IPS DF 6.9 (cell line): ENCODE measurements around the gene TMEM247.

ENCODE experiments used
- DNase-seq: peaks from one replicate; pipeline ENCODE4 v3.0.0-alpha.2; 2013; ENCODE audit warnings: low read depth, low spot score
- H3K27ac ChIP-seq: one replicate; pipeline ENCODE4 v1.5.1; 2013; ENCODE audit warnings: low read length, control low read depth
- H3K27me3 ChIP-seq: 2 replicates; pipeline ENCODE4 v1.6.1; 2013; ENCODE audit warnings: mild to moderate bottlenecking, low read length; ENCODE audit not compliant: control insufficient read depth, insufficient read depth
- H3K36me3 ChIP-seq: 2 replicates; pipeline ENCODE4 v1.6.1; 2013; ENCODE audit warnings: low read length; ENCODE audit not compliant: control insufficient read depth, insufficient read depth
- H3K4me1 ChIP-seq: 2 replicates; pipeline ENCODE4 v1.6.1; 2013; ENCODE audit warnings: low read length; ENCODE audit not compliant: control insufficient read depth, insufficient read depth
- H3K4me3 ChIP-seq: 2 replicates; pipeline ENCODE4 v1.5.1; 2013; ENCODE audit warnings: mild to moderate bottlenecking, low read length
- H3K9me3 ChIP-seq: 2 replicates; pipeline ENCODE4 v1.6.1; 2013; ENCODE audit warnings: low read length, inconsistent platforms; ENCODE audit not compliant: control insufficient read depth, insufficient read depth
- WGBS: extraction: QIAGEN DNeasy Blood & Tissue Kit; methylation state at CpG from one replicate; pipeline ENCODE4 v1.1.7; 2013; ENCODE audit warnings: mixed read lengths, missing lambda C conversion rate; ENCODE audit not compliant: insufficient read length, insufficient coverage; 5-methylcytosine and 5-hydroxymethylcytosine counted together

TMEM247 gene

DNA sequence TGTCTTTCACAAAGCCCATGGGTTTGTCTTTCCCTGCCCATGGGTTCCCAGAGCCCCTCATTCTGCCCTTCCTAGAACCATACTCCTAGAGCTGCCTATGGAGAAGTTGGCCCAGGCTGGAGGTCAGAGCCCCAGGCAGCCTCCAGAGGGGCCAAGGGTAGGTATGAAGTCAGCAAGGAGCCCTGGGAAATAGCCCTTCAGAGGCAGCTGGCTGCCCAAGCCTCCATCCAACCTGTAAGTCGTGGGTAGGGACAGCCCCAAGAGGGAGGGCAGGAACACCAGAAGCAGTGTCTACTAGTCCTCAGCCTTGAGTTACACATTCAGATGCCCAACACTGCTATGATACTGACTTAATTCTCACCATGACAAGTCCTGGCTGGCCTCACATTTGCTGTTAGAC, 49.5 kb downstream of the TMEM247 start:
- no peak for DNase-seq
- Histone ChIP-seq H3K4me3 (no peak overlapping the region), H3K27me3 (no peaks in the 10 kb centered on the region), H3K27ac (no peak overlapping the region), H3K36me3 (no peaks in the 10 kb centered on the region), H3K9me3 (no peaks in the 10 kb centered on the region), H3K4me1 (no peaks in the 10 kb centered on the region)
- WGBS = no CpG with 5 or more reads among the region's 1 CpG

DNA sequence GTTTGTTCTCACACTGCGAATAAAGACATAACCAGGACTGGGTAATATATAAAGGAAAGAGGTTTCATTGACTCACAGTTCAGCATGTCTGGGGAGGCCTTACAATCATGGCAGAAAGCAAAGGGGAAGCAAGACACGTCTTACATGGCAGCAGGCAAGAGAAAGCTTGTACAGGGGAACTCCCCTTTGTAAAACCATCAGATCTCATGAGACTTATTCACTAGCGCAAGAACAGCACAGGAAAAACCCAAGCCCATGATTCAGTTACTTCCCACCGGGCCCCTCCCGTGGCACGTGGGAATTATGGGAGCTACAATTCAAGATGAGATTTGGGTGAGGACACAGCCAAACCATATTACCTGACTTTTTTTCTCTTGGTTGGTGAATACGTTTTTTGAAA, 51.3 kb downstream of the TMEM247 start:
- no peaks in the 10 kb centered on the region for H3K27me3 ChIP-seq
- no CpG with 5 or more reads among the region's 7 CpGs for WGBS

DNA sequence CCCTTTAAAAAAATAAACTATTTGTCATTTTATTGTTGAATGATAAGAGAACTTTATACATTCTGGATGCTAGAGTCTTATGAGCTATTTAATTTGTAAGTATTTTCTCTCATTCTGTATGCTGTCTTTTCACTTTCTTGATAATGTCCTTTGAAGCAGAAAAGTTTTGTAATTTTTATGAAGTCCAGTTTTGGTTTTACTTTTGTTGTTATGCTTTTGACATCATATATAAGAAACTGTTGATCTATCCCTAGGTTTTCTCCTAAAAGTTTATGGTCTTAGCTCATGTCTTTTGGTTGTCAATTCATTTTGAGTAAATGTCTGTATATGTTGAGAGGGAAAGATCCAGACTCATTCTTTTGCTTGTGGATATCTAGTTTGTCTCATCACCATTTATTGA, 52.5 kb downstream of the TMEM247 start:
- Histone ChIP-seq H3K27ac (no peak overlapping the region), H3K4me1 (no peaks in the 10 kb centered on the region), H3K4me3 (no peak overlapping the region), H3K27me3 (no peaks in the 10 kb centered on the region), H3K9me3 (no peaks in the 10 kb centered on the region), H3K36me3 (no peaks in the 10 kb centered on the region)
- DNase-seq = no peak

More for the DNA sequence above, 51.3 kb downstream of the TMEM247 start:
- Histone ChIP-seq H3K4me3 (no peak overlapping the region), H3K9me3 (no peaks in the 10 kb centered on the region), H3K4me1 (no peaks in the 10 kb centered on the region), H3K36me3 (no peaks in the 10 kb centered on the region), H3K27ac (no peak overlapping the region)
- DNase-seq = no peak
